ENCODE results near the gene SPI1.
A peak's percentile ranks its signal among the peaks of the same experiment; 100 is the strongest.

The SPI1 gene

GRCh38 chr11:47387944-47388696, 9.8 kb upstream of the SPI1 start:
- DNase-seq = no peak

DNA sequence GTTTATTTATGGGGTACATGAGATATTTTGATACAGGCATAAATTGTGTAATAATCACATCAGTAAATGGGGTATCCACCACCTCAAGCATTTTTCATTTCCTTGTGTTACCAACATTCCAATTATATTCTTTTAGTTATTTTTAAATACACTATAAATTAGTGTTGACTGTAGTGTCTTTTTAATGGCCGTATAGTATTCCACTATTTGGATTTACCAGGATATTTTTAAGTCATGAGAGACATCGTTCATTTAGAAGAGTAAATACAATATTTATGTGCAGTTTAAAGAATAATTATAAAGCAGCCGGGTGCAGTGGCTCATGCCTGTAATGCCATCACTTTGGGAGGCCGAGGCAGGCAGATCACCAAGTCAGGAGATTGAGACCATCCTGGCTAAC, 6.2 kb upstream of the SPI1 start:
- no peak for DNase-seq

DNA sequence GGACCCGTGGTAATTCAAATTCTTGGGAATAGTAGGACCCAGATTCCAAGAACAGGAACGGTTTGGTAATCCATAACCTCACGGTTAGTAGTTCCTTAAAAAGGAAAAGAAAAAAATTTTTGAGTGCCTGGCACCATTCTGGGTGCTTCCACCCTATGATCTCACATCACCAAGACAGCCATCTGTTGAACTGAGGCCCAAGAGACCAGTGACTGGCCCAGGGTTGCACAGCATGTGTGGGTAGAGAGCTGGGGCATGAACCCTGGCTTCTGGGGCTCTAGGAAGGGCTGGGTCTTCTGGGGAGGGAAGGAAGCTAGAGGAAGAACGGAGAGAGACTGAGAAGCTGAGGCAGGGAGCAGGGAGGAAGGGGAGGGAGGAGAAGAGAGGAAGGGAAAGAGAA, 4.7 kb upstream of the SPI1 start:
- no peak for DNase-seq

- DNase-seq = no peak
Observed at GRCh38 chr11:47380078-47380477, 1.7 kb upstream of the SPI1 start.

- no peak for DNase-seq
Observed at GRCh38 chr11:47379317-47379716, 970 bp upstream of the SPI1 start.

DNA sequence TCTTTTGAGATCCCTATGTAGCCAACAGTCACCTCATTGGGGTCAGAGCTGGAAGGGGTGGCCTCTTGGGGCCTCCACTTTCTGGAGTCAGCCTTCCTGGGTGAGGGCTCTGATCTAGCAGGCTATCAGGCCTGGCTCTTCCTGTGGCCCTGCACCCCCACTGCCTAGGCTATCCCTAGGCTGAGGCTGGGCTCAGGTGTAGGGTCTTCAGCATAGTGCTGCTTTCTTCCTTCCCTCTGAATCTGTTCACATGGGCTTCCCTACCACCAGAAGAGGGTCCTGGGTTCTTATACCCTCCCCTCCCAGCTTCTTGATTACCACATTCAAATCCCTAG, 456 bp upstream of the SPI1 start:
- DNase-seq = no peak

DNA sequence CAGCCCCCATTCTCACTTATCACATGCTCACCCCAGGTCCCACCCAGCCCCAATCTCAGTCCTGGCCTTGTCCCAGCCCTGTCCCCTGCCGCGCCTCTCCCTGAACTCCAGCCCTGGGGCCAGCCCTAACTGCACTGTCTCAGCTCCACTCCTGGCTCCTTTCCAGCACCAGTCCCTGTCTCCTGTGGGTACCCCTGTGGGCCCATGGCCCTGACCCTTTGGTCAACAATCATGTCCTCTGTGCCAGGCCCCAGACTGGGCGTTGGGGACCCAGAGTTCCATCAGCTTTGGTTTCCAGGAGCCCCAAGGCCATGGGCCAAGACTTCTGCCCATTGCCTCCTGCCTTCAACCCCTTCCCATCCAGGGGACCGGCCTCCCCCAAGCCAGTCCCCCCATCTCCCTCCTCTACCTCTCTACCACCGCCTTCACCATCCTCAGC, 757 bp downstream of the SPI1 start:
- DNase-seq = no peak

DNA sequence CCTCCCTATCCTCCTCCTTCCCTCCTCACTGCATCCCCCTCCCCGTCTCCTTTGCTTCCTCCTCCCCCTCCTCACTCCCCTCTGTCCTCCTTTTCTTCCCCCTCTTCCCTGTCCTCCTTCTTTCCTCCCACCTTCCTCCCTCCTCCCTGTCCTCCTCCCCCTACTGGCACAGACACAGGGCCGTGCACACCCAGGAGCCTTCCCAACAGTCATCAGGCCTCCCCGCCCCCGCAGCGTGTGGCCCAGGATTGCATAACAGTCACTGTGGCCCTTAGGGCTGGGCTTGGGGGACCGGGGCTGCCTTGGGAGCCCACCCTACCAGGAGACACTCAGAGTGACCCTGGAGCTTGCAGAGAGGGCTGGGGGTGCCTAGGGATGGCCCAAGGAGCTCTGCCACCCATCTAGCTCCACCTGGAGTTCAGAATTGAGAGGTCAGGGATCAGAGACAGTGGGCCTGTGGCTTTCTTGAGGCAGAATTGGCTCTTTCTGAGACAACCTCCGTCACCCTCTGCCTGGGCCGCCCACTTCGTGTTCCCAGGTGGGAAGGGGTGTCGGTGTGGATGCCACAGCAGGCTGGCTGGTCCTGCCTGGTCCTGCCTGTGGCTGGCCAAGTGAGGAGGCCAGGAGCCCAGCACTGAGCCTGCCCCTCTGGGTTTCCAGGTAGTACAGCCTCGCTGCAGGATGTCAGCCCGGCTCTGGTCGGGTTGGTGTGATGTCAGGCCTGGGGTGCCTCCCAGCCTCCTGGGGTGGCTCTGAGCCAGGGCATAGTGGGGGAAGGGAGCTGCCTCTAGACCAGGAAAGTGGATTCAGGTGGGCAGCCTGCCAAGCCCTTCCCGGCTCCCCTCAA, 1.6 kb downstream of the SPI1 start:
- DNase-seq = no peak

DNA sequence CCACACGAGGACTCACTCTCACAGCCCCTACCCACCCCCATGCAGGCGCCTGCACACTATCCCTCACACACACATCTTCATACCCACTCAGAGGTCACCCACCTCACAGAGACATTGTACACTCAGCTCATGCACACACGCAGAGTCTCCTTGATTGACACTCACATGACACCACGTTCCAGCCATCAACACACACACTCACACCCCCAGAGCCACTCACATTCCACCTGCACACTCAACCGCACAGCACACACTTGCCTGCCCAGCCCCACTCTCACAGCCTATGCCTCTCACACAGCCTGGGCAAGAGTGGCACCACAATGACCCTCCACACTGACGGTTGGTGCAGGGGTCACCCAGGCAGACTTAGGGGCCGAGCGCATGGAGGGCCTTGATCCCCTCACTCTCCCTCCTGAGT, 2.2 kb downstream of the SPI1 start:
- DNase-seq = no peak

GRCh38 chr11:47375546-47376085, 2.7 kb downstream of the SPI1 start:
- DNase-seq = no peak

DNA sequence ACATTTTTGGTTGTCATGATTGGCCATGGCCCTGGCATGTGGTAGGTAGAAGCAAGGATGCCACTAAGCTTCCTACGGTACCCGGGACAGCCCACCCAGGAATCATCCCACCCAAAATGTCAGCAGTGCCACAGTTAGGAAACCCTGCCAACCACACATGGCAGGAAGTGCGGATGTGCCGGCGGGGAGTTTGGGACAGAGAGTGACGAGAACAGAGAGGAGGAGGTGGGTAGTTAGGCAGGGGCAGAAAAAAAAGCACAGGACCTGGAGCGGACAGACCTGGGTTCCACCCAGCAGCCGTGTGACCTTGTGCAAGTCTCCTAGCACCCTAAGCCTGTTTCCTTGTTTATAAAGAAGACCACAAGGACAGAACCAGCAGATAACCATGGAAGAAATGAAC, 3.3 kb downstream of the SPI1 start:
- no peak for DNase-seq

GRCh38 chr11:47374720-47375019, 3.7 kb downstream of the SPI1 start:
- DNase-seq = no peak

DNA sequence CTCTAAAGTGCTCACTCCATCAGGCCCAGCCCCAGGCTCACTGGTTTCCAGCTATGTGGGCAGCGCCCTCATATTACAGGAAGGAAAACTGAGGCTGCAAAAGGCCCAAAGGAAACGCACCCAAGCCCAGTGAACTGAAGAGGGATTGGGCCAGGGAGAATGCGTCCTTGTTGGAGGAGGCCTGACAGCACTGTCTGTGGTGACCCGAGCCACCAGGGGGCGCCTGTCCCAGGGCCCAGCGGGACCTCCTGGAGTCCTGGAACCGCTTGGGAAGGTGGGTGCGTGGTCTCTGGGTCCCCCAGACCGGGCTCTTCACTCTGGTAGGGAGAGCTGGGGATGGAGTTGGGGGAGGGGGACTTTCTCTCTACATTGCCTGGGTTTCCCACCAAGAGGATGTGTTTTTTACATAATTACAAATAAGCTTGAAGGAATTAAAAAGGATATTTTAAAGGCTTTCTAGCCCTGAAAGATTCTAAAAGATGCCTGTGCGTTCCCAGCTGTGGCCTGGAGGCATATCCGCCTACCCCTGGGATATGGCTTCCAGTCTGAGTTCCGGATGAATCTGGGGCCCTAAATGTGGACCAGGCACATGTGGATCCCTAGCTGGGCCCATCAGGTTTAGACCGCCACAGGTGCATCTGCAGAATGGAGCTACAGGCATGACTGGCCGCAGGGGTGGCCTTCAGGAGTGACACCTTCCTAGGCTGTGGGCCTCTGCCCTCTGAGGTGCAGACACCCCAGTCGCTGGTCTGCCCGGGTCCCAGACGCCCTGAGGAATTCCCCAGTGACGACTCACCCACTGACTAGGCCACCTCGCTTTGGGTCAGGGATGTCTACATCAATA, 4.2 kb downstream of the SPI1 start:
- peak; percentile 69 for DNase-seq

- no peak for DNase-seq
Observed at GRCh38 chr11:47372422-47372821, 5.9 kb downstream of the SPI1 start.

- no peak for DNase-seq
Observed at GRCh38 chr11:47369676-47370075, 8.7 kb downstream of the SPI1 start.

GRCh38 chr11:47366020-47366490, 12.3 kb downstream of the SPI1 start:
- no peak for DNase-seq

DNA sequence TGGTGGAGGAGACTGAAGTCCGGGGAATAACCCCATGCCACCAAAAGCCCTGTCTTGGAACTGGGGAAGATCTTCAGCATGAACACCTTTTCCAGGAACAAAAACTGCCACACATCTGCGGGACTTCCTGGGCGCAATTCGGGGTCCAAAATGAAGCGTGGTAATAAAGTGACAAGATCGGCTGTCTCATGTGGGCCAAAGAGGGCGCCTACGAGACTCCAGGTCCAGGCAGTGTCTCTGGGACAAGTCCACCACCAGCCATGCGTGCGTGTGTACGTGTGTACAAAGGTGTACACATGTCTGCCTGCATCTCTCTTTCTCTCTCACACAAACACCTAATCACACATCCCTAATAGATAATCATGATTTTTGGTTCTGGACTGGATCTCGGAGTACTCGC, 16.9 kb downstream of the SPI1 start:
- DNase-seq = no peak

- no peak for DNase-seq
Observed at GRCh38 chr11:47360341-47360740, 18.0 kb downstream of the SPI1 start.

- DNase-seq = no peak
Observed at GRCh38 chr11:47359586-47359985, 18.8 kb downstream of the SPI1 start.

DNA sequence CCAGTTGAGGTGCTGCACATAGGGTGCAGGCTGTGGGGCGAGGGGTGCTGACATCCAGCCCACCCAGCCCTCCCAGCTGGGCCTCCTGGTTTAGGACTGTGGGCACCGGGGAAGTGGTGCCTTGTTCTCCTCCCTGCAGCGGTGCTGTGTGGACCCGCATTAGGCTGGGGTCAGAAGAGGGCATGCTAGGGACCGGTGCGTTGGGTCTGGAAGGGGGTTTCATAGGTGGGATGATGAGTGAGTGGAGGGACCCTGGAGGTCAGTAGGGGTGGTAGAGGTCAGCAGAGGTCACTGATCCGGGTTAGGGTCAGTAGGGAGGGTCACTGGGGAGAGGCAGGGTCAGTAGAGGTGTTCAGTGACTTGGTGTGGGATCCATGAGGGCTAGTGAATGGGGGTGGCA, 19.2 kb downstream of the SPI1 start:
- DNase-seq = no peak

GRCh38 chr11:47358731-47359051, 19.7 kb downstream of the SPI1 start:
- no peak for DNase-seq

- DNase-seq = no peak
Observed at GRCh38 chr11:47357985-47358730, 20.2 kb downstream of the SPI1 start.

GRCh38 chr11:47356998-47357329, 21.4 kb downstream of the SPI1 start:
- no peak for DNase-seq

Measured in NCI-H345 (cell line).